OCI-LY7 (cell line): Measurements from ENCODE around the gene ABHD15. TPM values are rescaled to one million over a fixed set of nuclear protein-coding genes. Genes with fewer than 3 reads are reported as not detected.
A peak's percentile ranks its signal among the peaks of the same experiment; 100 is the strongest.

Experiments used
- BruUV-seq: library from RNA; stranded (reverse); fragments of 400-500 nt; replicated peaks from 2 replicates; lab custom pipeline; 2021; lab: Mats Ljungman, UMichigan
- CTCF ChIA-PET: fragments of 300-600 bp; sonication (Branson Sonifier 250); formaldehyde crosslinking; loops from one replicate; lab custom pipeline; 2022; ENCODE audit warnings: antibody characterized with exemption; ENCODE audit not compliant: unreplicated experiment; lab: Charles Lee
- POLR2A ChIA-PET: fragments of 300-600 bp; sonication (Branson Sonifier 250); formaldehyde crosslinking; loops from one replicate; lab custom pipeline; 2022; ENCODE audit warnings: antibody characterized with exemption; lab: Charles Lee
- DNase-seq: peaks from one replicate; pipeline ENCODE4 v3.0.0-alpha.2; 2015; ENCODE audit warnings: low spot score
- H2AFZ ChIP-seq: fragments of 200-600 bp; sonication (generic), shearing (Covaris generic); 2 replicates; pipeline ENCODE4 v1.6.1; 2014; ENCODE audit warnings: mild to moderate bottlenecking, antibody characterized with exemption, low read length, moderate library complexity
- H3K27ac ChIP-seq: fragments of 200-600 bp; sonication (generic); 2 replicates; pipeline ENCODE4 v1.5.1; 2014; ENCODE audit warnings: mixed run types, low read depth, mild to moderate bottlenecking, moderate library complexity, low read length, inconsistent platforms; ENCODE audit not compliant: poor library complexity, severe bottlenecking
- H3K36me3 ChIP-seq: fragments of 200-600 bp; sonication (generic); 2 replicates; pipeline ENCODE4 v1.6.1; 2014; ENCODE audit warnings: mild to moderate bottlenecking, antibody characterized with exemption, low read length, moderate library complexity, mixed read lengths; ENCODE audit not compliant: insufficient read depth
- H3K4me1 ChIP-seq: fragments of 200-600 bp; sonication (generic); 2 replicates; pipeline ENCODE4 v1.5.1; 2014; ENCODE audit warnings: mild to moderate bottlenecking, low read length; ENCODE audit not compliant: insufficient read depth, poor library complexity, severe bottlenecking
- H3K4me2 ChIP-seq: fragments of 200-600 bp; sonication (generic); 2 replicates; pipeline ENCODE4 v1.6.1; 2014; ENCODE audit warnings: mild to moderate bottlenecking, low read length
- H3K4me3 ChIP-seq: fragments of 200-600 bp; sonication (generic); 2 replicates; pipeline ENCODE4 v1.5.1; 2014; ENCODE audit warnings: mild to moderate bottlenecking, low read depth, low read length; ENCODE audit not compliant: poor library complexity, severe bottlenecking
- H3K79me2 ChIP-seq: fragments of 200-600 bp; sonication (generic); 2 replicates; pipeline ENCODE4 v1.6.1; 2016; ENCODE audit warnings: low read depth, mild to moderate bottlenecking, low read length, moderate library complexity, mixed read lengths; ENCODE audit not compliant: insufficient read depth
- H3K9me2 ChIP-seq: fragments of 200-600 bp; sonication (generic); 2 replicates; pipeline ENCODE4 v1.6.1; 2016; ENCODE audit warnings: mild to moderate bottlenecking, low read length, mixed read lengths; ENCODE audit not compliant: insufficient read depth
- H3K9me3 ChIP-seq: fragments of 200-600 bp; sonication (generic); 2 replicates; pipeline ENCODE4 v1.6.1; 2014; ENCODE audit warnings: mild to moderate bottlenecking, mixed run types, low read length, mixed read lengths
- H4K20me1 ChIP-seq: fragments of 200-600 bp; sonication (generic); 2 replicates; pipeline ENCODE4 v1.6.1; 2014; ENCODE audit warnings: mild to moderate bottlenecking, antibody characterized with exemption, low read length, moderate library complexity, mixed read lengths; ENCODE audit not compliant: insufficient read depth
- EZH2phosphoT487 ChIP-seq: fragments of 200-600 bp; sonication (generic); IDR thresholded peaks from 2 replicates; pipeline ENCODE4 v1.6.1; 2018; ENCODE audit warnings: low read depth, borderline replicate concordance, mild to moderate bottlenecking, mixed run types, antibody characterized with exemption, low read length, moderate library complexity, mixed read lengths
- intact Hi-C: fragments of 100-400 bp; cut with micrococcal nuclease; formaldehyde crosslinking; loops from one replicate; pipeline ENCODE4 v1.10.0; 2022; ENCODE audit not compliant: unreplicated experiment
- total RNA-seq, 2 experiments: library from RNA; depleted of rRNA in 1 of 2; stranded (reverse); fragments of >200 nt in 1 of 2; shearing (Covaris generic) in 1 of 2; gene quantifications; 2 replicates each; pipeline ENCODE4 v1.2.3, GENCODE V29; 2014 to 2022
- TF ChIP-seq, protein P1 (sequence below): fragments of 200-600 bp; sonication (generic); conservative IDR thresholded peaks from 2 replicates; pipeline ENCODE4 v1.5.1; 2014; ENCODE audit warnings: mild to moderate bottlenecking, antibody characterized with exemption, low read length, moderate library complexity, mixed read lengths

The ABHD15 gene
- total RNA-seq, 2 experiments from 2014 or later: 8.5 to 15.3 TPM

DNA sequence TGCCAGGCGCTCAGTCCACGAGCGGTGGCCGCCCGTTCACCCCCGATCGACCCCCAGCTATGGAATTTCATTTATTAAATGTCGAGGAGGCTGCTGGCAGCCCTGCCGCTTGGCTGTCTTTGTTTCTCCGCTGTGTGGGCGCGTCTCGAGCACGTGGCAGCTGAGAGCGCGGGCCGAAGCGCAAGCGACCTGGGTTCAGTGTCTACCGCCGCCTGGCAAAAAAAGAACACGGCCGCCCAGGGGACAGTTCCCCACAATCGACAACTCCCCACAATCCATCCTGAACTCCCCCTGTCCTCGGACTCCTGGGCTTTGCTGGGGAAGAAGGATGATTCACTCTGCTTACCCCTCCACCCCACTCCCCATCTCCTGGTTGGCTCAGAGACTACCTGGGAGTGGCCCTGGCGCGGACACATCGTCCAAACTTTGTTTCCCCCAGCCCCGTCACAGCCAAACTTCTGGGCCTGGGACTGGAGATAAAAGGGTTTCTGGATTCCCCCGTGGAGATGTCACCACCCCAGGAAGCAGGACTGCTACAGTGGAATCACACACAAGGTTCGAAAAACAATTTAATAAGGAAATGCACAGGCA, 24.4 kb upstream of the ABHD15 start:
- no TSS peak for BruUV-seq
- POLR2A ChIA-PET: interaction anchor here (0.6 to 1.9 kb wide), 6 partner anchors 8 to 1160 kb away, joined by 3 to 8 read pairs (median 3); no protein-coding TSS in a partner anchor
- peak overlapping the region; percentile 87 for H2AFZ ChIP-seq

DNA sequence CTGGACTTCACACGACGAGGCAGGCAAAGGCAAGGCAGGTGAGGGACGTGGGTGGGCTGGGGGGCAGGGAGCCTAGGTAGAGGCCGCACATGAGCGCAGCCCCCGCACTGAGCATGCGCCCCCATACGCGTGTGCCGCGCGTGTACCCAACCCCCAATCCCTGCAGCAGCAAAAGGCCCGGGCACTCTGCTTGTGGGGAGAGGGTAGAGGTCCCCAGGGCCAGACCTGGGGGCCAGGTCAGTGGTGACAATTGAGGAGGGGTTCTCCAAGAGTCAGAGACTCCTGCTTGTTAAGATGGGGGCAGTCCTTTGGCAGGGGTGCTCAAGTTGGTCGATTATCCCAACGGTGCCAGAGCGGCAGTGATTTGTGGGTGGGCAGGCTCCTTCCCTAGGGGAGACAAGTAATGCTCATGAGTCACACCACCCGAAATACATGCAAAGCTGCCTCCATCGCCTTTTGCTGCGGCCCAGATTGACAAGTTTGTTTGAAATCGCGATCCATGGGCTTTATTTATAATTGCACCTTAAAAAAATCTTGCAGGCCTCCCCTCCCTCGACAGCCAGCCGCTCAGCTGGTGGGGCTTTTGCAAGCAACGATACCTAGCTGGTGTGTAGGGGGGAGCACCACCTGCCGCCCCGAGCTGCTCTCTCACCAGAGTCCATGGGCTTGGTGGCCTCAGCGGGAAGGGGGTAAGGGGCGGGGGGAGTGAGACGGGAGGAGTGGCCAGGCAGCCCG, 23.7 kb upstream of the ABHD15 start:
- H3K4me3 ChIP-seq: peak overlapping the region; percentile 79
- peak overlapping the region; percentile 87 for H2AFZ ChIP-seq
- TF ChIP-seq, protein P1, sequence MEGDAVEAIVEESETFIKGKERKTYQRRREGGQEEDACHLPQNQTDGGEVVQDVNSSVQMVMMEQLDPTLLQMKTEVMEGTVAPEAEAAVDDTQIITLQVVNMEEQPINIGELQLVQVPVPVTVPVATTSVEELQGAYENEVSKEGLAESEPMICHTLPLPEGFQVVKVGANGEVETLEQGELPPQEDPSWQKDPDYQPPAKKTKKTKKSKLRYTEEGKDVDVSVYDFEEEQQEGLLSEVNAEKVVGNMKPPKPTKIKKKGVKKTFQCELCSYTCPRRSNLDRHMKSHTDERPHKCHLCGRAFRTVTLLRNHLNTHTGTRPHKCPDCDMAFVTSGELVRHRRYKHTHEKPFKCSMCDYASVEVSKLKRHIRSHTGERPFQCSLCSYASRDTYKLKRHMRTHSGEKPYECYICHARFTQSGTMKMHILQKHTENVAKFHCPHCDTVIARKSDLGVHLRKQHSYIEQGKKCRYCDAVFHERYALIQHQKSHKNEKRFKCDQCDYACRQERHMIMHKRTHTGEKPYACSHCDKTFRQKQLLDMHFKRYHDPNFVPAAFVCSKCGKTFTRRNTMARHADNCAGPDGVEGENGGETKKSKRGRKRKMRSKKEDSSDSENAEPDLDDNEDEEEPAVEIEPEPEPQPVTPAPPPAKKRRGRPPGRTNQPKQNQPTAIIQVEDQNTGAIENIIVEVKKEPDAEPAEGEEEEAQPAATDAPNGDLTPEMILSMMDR: 0 out of 2 replicates have a peak, but pooled peaks have one; percentile 2
- no peak for TF ChIP-seq EZH2phosphoT487
- H3K4me2 ChIP-seq: peak overlapping the region; percentile 99
- intact Hi-C loops: loop anchor here (1.0 kb wide), 3 partner anchors 10 to 296 kb away; partner anchors contain the start of genes NUFIP2 and TP53I13
- DNase-seq: peak; percentile 50
- peak overlapping the region; percentile 61 for H3K27ac ChIP-seq
- BruUV-seq: no TSS peak
- peaks cover 60% of the 10 kb centered on the region for H3K4me1 ChIP-seq
- H3K36me3 ChIP-seq: no peaks in the 10 kb centered on the region
- ChIA-PET POLR2A (interaction anchor here (0.6 to 0.7 kb wide), 3 partner anchors 19 to 1160 kb away, joined by 3 read pairs; no protein-coding TSS in a partner anchor), CTCF (interaction anchor here (0.7 kb wide), 1 partner anchor 22 kb away, joined by 10 read pairs; no protein-coding TSS in a partner anchor)
- H3K79me2 ChIP-seq: peaks cover 36% of the 10 kb centered on the region
- no peaks in the 10 kb centered on the region for H3K9me3 ChIP-seq
- peaks cover 17% of the 10 kb centered on the region; the same call in 1 of the 2 replicates for H4K20me1 ChIP-seq
- H3K9me2 ChIP-seq: no peaks in the 10 kb centered on the region

More for the DNA sequence above, 24.4 kb upstream of the ABHD15 start:
- Histone ChIP-seq H3K4me2 (peak overlapping the region; percentile 99), H3K4me1 (peaks cover 56% of the 10 kb centered on the region), H3K9me3 (no peaks in the 10 kb centered on the region), H4K20me1 (peaks cover 17% of the 10 kb centered on the region; the same call in 1 of the 2 replicates), H3K36me3 (no peaks in the 10 kb centered on the region), H3K79me2 (peaks cover 32% of the 10 kb centered on the region), H3K4me3 (peak overlapping the region; percentile 79), H3K9me2 (no peaks in the 10 kb centered on the region), H3K27ac (peak overlapping the region; percentile 61)
- peak; percentile 37 for DNase-seq
- intact Hi-C loops: loop anchor here (1.0 kb wide), 1 partner anchor 11 kb away; no protein-coding TSS in a partner anchor
- no peak for TF ChIP-seq EZH2phosphoT487
- TF ChIP-seq, protein P1: no peak
- CTCF ChIA-PET: interaction anchor here (0.7 to 1.7 kb wide), 2 partner anchors 22 to 221 kb away, joined by 10 to 12 read pairs; no protein-coding TSS in a partner anchor
